Endothelial cell of umbilical vein (primary cell): Measurements from ENCODE around the gene TNIK.

Source experiments
- CTCF ChIP-seq, 2 donors: IDR thresholded peaks; 1 replicate in 1 of 2; 2 replicates in 1 of 2; pipeline ENCODE4 v1.5.1; 2011; ENCODE audit warnings: low read length in 2 of 2, mild to moderate bottlenecking in 2 of 2, moderate library complexity in 2 of 2, control low read depth in 1 of 2, inconsistent platforms in 1 of 2, low read depth in 1 of 2; ENCODE audit not compliant: insufficient read depth in 1 of 2; ENCODE audit errors: extremely low read depth in 1 of 2
- FOS ChIP-seq: IDR thresholded peaks from 2 replicates; pipeline ENCODE4 v1.6.1; 2011; ENCODE audit warnings: mild to moderate bottlenecking, low read length, moderate library complexity, borderline replicate concordance; ENCODE audit not compliant: insufficient read depth
- JUN ChIP-seq: IDR thresholded peaks from 2 replicates; pipeline ENCODE4 v1.6.1; 2011; ENCODE audit warnings: borderline replicate concordance, low read depth; ENCODE audit not compliant: insufficient read length, insufficient read depth
- POLR2A ChIP-seq: IDR thresholded peaks from 2 replicates; pipeline ENCODE4 v1.6.1; 2012; ENCODE audit warnings: low read depth, mild to moderate bottlenecking, control low read depth, low read length
- POLR2AphosphoS5 ChIP-seq: IDR thresholded peaks from 2 replicates; pipeline ENCODE4 v1.6.1; 2012; ENCODE audit warnings: low read depth, mild to moderate bottlenecking, control low read depth, low read length, moderate library complexity; ENCODE audit not compliant: insufficient read depth

- no peak for TF ChIP-seq POLR2A
- no peak for TF ChIP-seq FOS
- TF ChIP-seq POLR2AphosphoS5, result no peak
- no peak for TF ChIP-seq JUN
- TF ChIP-seq CTCF (IDR thresholded peaks at IDR 0.05; ENCODE audit: extremely low read depth in 1 of 2, insufficient read depth in 1 of 2, low read depth in 1 of 2, low read length in 2 of 2), result no peak
Measured at GRCh38 chr3:171470714-171471227, 10.6 kb upstream of the TNIK start.
